ENCODE measurements around the gene FHOD1. TPM values are rescaled to one million over a fixed set of nuclear protein-coding genes. Genes with fewer than 3 reads are reported as not detected.
A peak's percentile ranks its signal among the peaks of the same experiment; 100 is the strongest.

The FHOD1 gene
- polyA plus RNA-seq, 2 donors = 6.3 to 11.4 TPM

GRCh38 chr16:67196881-67197280 is 50.4 kb downstream of the FHOD1 start:
- 95 to 100% methylated on average over 1 of the region's 1 CpG for WGBS, 2 donors
- H3K4me1 ChIP-seq (ENCODE audit: control insufficient read depth in 2 of 2, insufficient read depth in 2 of 2, low read length in 1 of 2) = peaks cover 8 to 27% of the 10 kb centered on the region in 2 donors
- H3K9me3 ChIP-seq (ENCODE audit: control insufficient read depth in 2 of 2, insufficient read depth in 1 of 2, low read depth in 1 of 2, low read length in 1 of 2) = no peaks in the 10 kb centered on the region
- H3K27me3 ChIP-seq (ENCODE audit: control insufficient read depth in 1 of 2, insufficient read depth in 2 of 2, low read length in 2 of 2) = no peaks in the 10 kb centered on the region
- H3K27ac ChIP-seq (ENCODE audit: low read depth in 2 of 2, low read length in 1 of 2) = no peak overlapping the region
- H3K4me3 ChIP-seq (ENCODE audit: low read depth in 1 of 2, low read length in 2 of 2) = no peak overlapping the region
- peaks cover 2 to 56% of the 10 kb centered on the region in 2 donors for H3K36me3 ChIP-seq (ENCODE audit: control insufficient read depth in 2 of 2, insufficient read depth in 2 of 2, low read length in 1 of 2)

DNA sequence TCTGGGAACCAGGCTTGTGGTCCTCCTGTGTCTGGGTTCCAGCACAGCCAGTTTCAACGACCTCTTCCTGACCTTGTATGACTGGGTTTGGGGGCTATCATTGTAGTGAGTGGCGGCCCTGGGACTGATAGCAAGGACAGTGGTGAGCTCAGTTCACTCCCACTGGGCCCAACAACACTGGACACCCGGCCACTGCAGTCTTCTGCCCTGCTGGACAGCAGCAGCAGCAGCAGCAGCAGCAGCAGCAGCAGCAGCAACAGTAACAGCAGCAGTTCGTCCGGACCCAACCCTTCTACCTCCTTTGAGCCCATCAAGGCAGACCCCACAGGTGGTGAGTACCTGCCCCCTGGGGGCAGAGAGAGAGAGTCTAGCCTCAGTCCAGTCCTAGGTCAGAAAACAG is 51.6 kb downstream of the FHOD1 start:
- no peaks in the 10 kb centered on the region for H3K27me3 ChIP-seq (ENCODE audit: control insufficient read depth in 1 of 2, insufficient read depth in 2 of 2, low read length in 2 of 2)
- H3K4me1 ChIP-seq (ENCODE audit: control insufficient read depth in 2 of 2, insufficient read depth in 2 of 2, low read length in 1 of 2) = peaks cover 8 to 29% of the 10 kb centered on the region in 2 donors
- peaks cover 0 to 47% of the 10 kb centered on the region in 2 donors for H3K36me3 ChIP-seq (ENCODE audit: control insufficient read depth in 2 of 2, insufficient read depth in 2 of 2, low read length in 1 of 2)
- no peaks in the 10 kb centered on the region for H3K9me3 ChIP-seq (ENCODE audit: control insufficient read depth in 2 of 2, insufficient read depth in 1 of 2, low read depth in 1 of 2, low read length in 1 of 2)
- H3K4me3 ChIP-seq (ENCODE audit: low read depth in 1 of 2, low read length in 2 of 2) = no peak overlapping the region
- no peak overlapping the region for H3K27ac ChIP-seq (ENCODE audit: low read depth in 2 of 2, low read length in 1 of 2)
- WGBS, 2 donors = 78 to 85% methylated on average over 5 of the region's 5 CpGs

DNA sequence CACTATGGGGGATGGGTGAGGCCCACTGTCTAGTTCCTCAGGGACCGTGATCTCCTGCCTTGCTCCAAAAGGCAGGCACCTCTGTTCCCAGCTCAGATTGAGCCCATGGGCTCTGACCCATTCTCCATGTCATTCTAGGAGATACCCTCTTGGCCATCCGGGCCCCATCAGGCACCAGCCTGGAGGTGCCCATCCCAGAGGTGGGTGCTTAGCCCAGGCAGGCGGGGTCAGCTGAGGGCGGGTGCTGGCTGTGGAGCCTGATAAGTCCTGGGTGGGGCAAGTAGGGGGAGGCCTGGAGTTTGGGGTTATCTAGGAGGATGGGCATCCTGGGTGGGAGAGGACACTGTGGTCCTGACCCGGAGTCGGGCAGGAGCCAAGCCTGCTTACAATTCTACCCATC is 53.0 kb downstream of the FHOD1 start:
- Histone ChIP-seq H3K27ac (ENCODE audit: low read depth in 2 of 2, low read length in 1 of 2) (no peak overlapping the region), H3K27me3 (ENCODE audit: control insufficient read depth in 1 of 2, insufficient read depth in 2 of 2, low read length in 2 of 2) (no peaks in the 10 kb centered on the region), H3K9me3 (ENCODE audit: control insufficient read depth in 2 of 2, insufficient read depth in 1 of 2, low read depth in 1 of 2, low read length in 1 of 2) (no peaks in the 10 kb centered on the region), H3K4me1 (ENCODE audit: control insufficient read depth in 2 of 2, insufficient read depth in 2 of 2, low read length in 1 of 2) (peaks cover 8 to 21% of the 10 kb centered on the region in 2 donors), H3K36me3 (ENCODE audit: control insufficient read depth in 2 of 2, insufficient read depth in 2 of 2, low read length in 1 of 2) (peaks cover 0 to 41% of the 10 kb centered on the region in 2 donors), H3K4me3 (ENCODE audit: low read depth in 1 of 2, low read length in 2 of 2) (no peak overlapping the region)
- 86 to 87% methylated on average over 6 of the region's 6 CpGs for WGBS, 2 donors

- Histone ChIP-seq H3K4me3 (ENCODE audit: low read depth in 1 of 2, low read length in 2 of 2) (peak overlapping the region in 1 of 2 donors; percentile 93), H3K4me1 (ENCODE audit: control insufficient read depth in 2 of 2, insufficient read depth in 2 of 2, low read length in 1 of 2) (peaks cover 8 to 21% of the 10 kb centered on the region in 2 donors), H3K27me3 (ENCODE audit: control insufficient read depth in 1 of 2, insufficient read depth in 2 of 2, low read length in 2 of 2) (no peaks in the 10 kb centered on the region), H3K9me3 (ENCODE audit: control insufficient read depth in 2 of 2, insufficient read depth in 1 of 2, low read depth in 1 of 2, low read length in 1 of 2) (no peaks in the 10 kb centered on the region), H3K27ac (ENCODE audit: low read depth in 2 of 2, low read length in 1 of 2) (no peak overlapping the region), H3K36me3 (ENCODE audit: control insufficient read depth in 2 of 2, insufficient read depth in 2 of 2, low read length in 1 of 2) (peaks cover 0 to 41% of the 10 kb centered on the region in 2 donors)
These were observed 53.7 kb downstream of the FHOD1 start for GRCh38 chr16:67193536-67193935.

GRCh38 chr16:67192781-67193361 is 54.4 kb downstream of the FHOD1 start:
- Histone ChIP-seq H3K9me3 (ENCODE audit: control insufficient read depth in 2 of 2, insufficient read depth in 1 of 2, low read depth in 1 of 2, low read length in 1 of 2) (no peaks in the 10 kb centered on the region), H3K36me3 (ENCODE audit: control insufficient read depth in 2 of 2, insufficient read depth in 2 of 2, low read length in 1 of 2) (peaks cover 0 to 38% of the 10 kb centered on the region in 2 donors), H3K4me3 (ENCODE audit: low read depth in 1 of 2, low read length in 2 of 2) (peak overlapping the region; percentile 93 to 97), H3K27me3 (ENCODE audit: control insufficient read depth in 1 of 2, insufficient read depth in 2 of 2, low read length in 2 of 2) (no peaks in the 10 kb centered on the region), H3K4me1 (ENCODE audit: control insufficient read depth in 2 of 2, insufficient read depth in 2 of 2, low read length in 1 of 2) (peaks cover 8 to 15% of the 10 kb centered on the region in 2 donors), H3K27ac (ENCODE audit: low read depth in 2 of 2, low read length in 1 of 2) (peak overlapping the region; percentile 69 to 83)
- 22 to 24% methylated on average over 17 of the region's 17 CpGs for WGBS, 2 donors

- Histone ChIP-seq H3K27me3 (ENCODE audit: control insufficient read depth in 1 of 2, insufficient read depth in 2 of 2, low read length in 2 of 2) (no peaks in the 10 kb centered on the region), H3K4me1 (ENCODE audit: control insufficient read depth in 2 of 2, insufficient read depth in 2 of 2, low read length in 1 of 2) (peaks cover 8 to 15% of the 10 kb centered on the region in 2 donors), H3K27ac (ENCODE audit: low read depth in 2 of 2, low read length in 1 of 2) (peak within 1 kb of the TSS; percentile 69 to 83), H3K36me3 (ENCODE audit: control insufficient read depth in 2 of 2, insufficient read depth in 2 of 2, low read length in 1 of 2) (peaks cover 0 to 31% of the 10 kb centered on the region in 2 donors), H3K9me3 (ENCODE audit: control insufficient read depth in 2 of 2, insufficient read depth in 1 of 2, low read depth in 1 of 2, low read length in 1 of 2) (no peaks in the 10 kb centered on the region), H3K4me3 (ENCODE audit: low read depth in 1 of 2, low read length in 2 of 2) (peak within 1 kb of the TSS; percentile 93 to 97)
- 0% methylated on average over 40 to 54 of the region's 54 CpGs for WGBS, 2 donors
These were observed 55.1 kb downstream of the FHOD1 start, which contains the start of gene E2F4 for GRCh38 chr16:67191995-67192681. TSS of gene E2F4 (plus strand) at chr16:67192155. CDS start at chr16:67192228, 73 bp downstream.

DNA sequence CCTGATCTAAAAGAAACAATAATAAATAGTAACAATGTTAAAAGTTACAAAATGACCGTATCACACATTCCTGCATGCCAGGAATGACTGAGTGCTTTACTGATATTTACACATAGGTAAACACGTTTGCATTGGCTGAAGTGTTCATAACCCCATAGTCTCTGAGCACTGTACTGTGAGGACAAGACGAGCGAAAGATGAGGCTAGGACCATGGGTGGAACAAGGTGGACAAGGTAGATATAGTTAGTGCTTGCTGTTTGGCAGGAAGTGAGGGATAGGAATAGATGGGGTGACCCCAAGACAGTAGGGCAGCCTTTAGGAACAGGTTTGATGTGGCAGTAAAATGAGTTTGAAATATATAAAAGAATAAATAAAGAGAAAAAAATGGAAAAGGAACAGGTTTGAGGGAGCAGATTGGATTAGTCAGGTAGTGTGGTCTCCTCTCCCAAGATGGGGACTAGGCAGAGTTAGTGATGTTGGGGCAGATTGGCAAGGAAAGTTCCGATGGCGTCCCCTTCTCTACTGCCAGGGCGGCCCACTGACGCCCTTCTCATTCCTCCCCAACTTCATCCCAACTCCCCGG is 55.8 kb downstream of the FHOD1 start:
- Histone ChIP-seq H3K4me1 (ENCODE audit: control insufficient read depth in 2 of 2, insufficient read depth in 2 of 2, low read length in 1 of 2) (peaks cover 8 to 15% of the 10 kb centered on the region in 2 donors), H3K36me3 (ENCODE audit: control insufficient read depth in 2 of 2, insufficient read depth in 2 of 2, low read length in 1 of 2) (peaks cover 0 to 25% of the 10 kb centered on the region in 2 donors), H3K27ac (ENCODE audit: low read depth in 2 of 2, low read length in 1 of 2) (peak overlapping the region in 1 of 2 donors; percentile 83), H3K9me3 (ENCODE audit: control insufficient read depth in 2 of 2, insufficient read depth in 1 of 2, low read depth in 1 of 2, low read length in 1 of 2) (no peaks in the 10 kb centered on the region), H3K4me3 (ENCODE audit: low read depth in 1 of 2, low read length in 2 of 2) (no peak overlapping the region), H3K27me3 (ENCODE audit: control insufficient read depth in 1 of 2, insufficient read depth in 2 of 2, low read length in 2 of 2) (no peaks in the 10 kb centered on the region)
- 19 to 25% methylated on average over 9 of the region's 9 CpGs for WGBS, 2 donors

GRCh38 chr16:67190448-67191399 is 56.6 kb downstream of the FHOD1 start:
- Histone ChIP-seq H3K27ac (ENCODE audit: low read depth in 2 of 2, low read length in 1 of 2) (no peak overlapping the region), H3K27me3 (ENCODE audit: control insufficient read depth in 1 of 2, insufficient read depth in 2 of 2, low read length in 2 of 2) (no peaks in the 10 kb centered on the region), H3K4me1 (ENCODE audit: control insufficient read depth in 2 of 2, insufficient read depth in 2 of 2, low read length in 1 of 2) (peaks cover 8 to 15% of the 10 kb centered on the region in 2 donors), H3K9me3 (ENCODE audit: control insufficient read depth in 2 of 2, insufficient read depth in 1 of 2, low read depth in 1 of 2, low read length in 1 of 2) (no peaks in the 10 kb centered on the region), H3K36me3 (ENCODE audit: control insufficient read depth in 2 of 2, insufficient read depth in 2 of 2, low read length in 1 of 2) (peaks cover 0 to 17% of the 10 kb centered on the region in 2 donors), H3K4me3 (ENCODE audit: low read depth in 1 of 2, low read length in 2 of 2) (no peak overlapping the region)
- WGBS, 2 donors = 75 to 79% methylated on average over 13 of the region's 13 CpGs

- Histone ChIP-seq H3K27ac (ENCODE audit: low read depth in 2 of 2, low read length in 1 of 2) (no peak within 1 kb of the TSS), H3K4me3 (ENCODE audit: low read depth in 1 of 2, low read length in 2 of 2) (no peak within 1 kb of the TSS), H3K4me1 (ENCODE audit: control insufficient read depth in 2 of 2, insufficient read depth in 2 of 2, low read length in 1 of 2) (peaks cover 11 to 19% of the 10 kb centered on the region in 2 donors), H3K27me3 (ENCODE audit: control insufficient read depth in 1 of 2, insufficient read depth in 2 of 2, low read length in 2 of 2) (no peaks in the 10 kb centered on the region), H3K9me3 (ENCODE audit: control insufficient read depth in 2 of 2, insufficient read depth in 1 of 2, low read depth in 1 of 2, low read length in 1 of 2) (no peaks in the 10 kb centered on the region), H3K36me3 (ENCODE audit: control insufficient read depth in 2 of 2, insufficient read depth in 2 of 2, low read length in 1 of 2) (peaks cover 0 to 11% of the 10 kb centered on the region in 2 donors)
- 50 to 56% methylated on average over 6 of the region's 6 CpGs for WGBS, 2 donors
These were observed 57.2 kb downstream of the FHOD1 start, which contains the start of gene EXOC3L1 for GRCh38 chr16:67190041-67190440. TSS of gene EXOC3L1 (minus strand) at chr16:67190136. CDS start at chr16:67189676, 460 bp downstream.
